Activated CD4-positive, alpha-beta memory T cell treated with anti-CD3 and anti-CD28 coated beads for 36 hours (primary cell): Measurements from ENCODE around the gene FBN3. TPM values are rescaled to one million over a fixed set of nuclear protein-coding genes. Genes with fewer than 3 reads are reported as not detected.
"Not testable (repeated sequence)": the region's sequence is repeated elsewhere in the genome, so short reads cannot be mapped to it uniquely, and the experiment has no call there.

Source experiments
- CTCF ChIA-PET: fragments of 350-600 bp; sonication (Branson Sonifier 250); formaldehyde crosslinking; loops from one replicate; lab custom pipeline; 2021; ENCODE audit warnings: antibody characterized with exemption, inconsistent platforms; lab: Charles Lee
- POLR2A ChIA-PET: fragments of 350-600 bp; sonication (Branson Sonifier 250); formaldehyde crosslinking; loops from one replicate; lab custom pipeline; 2021; ENCODE audit warnings: antibody characterized with exemption; lab: Charles Lee
- DNase-seq: peaks from one replicate; pipeline ENCODE4 v3.0.0-alpha.2; 2020
- H3K27ac Mint-ChIP-seq: one replicate; pipeline ENCODE4 v1.8.0; 2021; ENCODE audit warnings: mixed read lengths
- H3K27me3 Mint-ChIP-seq: one replicate; pipeline ENCODE4 v1.8.0; 2021; ENCODE audit warnings: mixed read lengths
- H3K36me3 Mint-ChIP-seq: one replicate; pipeline ENCODE4 v1.8.0; 2021; ENCODE audit warnings: mixed read lengths
- H3K4me1 Mint-ChIP-seq: one replicate; pipeline ENCODE4 v1.8.0; 2021; ENCODE audit warnings: low read depth, mixed read lengths
- H3K4me3 Mint-ChIP-seq: one replicate; pipeline ENCODE4 v1.8.0; 2021; ENCODE audit warnings: mild to moderate bottlenecking, mixed read lengths
- H3K9me3 Mint-ChIP-seq: one replicate; pipeline ENCODE4 v1.8.0; 2021; ENCODE audit warnings: mixed read lengths
- intact Hi-C: fragments of 100-400 bp; cut with micrococcal nuclease; formaldehyde crosslinking; loops from one replicate; pipeline ENCODE4 v1.15.1; 2023
- total RNA-seq, 2 experiments: library from RNA; stranded (reverse); gene quantifications; one replicate each; pipeline ENCODE4 v1.2.3, GENCODE V29; 2021

The FBN3 gene
- total RNA-seq, 2 experiments from 2014 or later, result not detected

DNA sequence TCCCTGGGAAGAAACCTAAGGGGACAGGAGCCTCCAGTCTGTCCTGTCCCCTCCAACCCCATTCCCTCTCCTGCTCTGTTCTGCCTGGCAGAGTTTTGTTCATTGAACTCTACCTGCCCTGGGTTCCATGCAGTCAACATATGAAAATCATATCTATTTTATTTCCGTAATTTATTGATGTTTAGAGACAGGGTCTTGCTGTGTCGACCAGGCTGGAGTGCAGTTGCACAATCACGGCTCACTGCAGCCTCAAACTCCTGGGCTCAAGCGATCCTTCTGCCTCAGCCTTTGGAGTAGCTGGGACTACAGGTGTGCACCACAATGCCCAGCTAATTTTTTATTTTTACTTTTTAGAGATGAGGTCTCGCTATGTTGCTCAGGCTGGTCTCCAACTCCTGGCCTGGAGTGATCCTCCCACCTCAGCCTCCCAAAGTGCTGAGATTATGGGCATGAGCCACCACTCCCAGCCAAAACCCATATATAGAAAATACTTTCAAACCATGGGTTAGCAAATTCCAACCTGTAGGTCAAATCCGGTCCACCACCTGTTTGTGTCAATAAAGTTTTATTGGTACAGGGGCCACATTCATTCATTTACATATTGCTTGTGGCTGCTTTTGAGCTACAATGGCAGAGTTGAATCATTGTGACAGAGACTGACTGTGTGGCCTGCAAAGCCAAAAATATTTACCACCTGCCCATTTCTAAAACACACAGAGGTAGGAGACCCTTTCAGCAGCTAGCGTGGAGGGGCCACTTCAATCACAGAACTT lies 39.3 kb downstream of the FBN3 start:
- POLR2A ChIA-PET, result no interaction called here

GRCh38 chr19:8109455-8109854 lies 39.9 kb downstream of the FBN3 start:
- Mint-ChIP-seq H3K27ac (no peak overlapping the region), H3K36me3 (no peaks in the 10 kb centered on the region), H3K4me3 (no peak overlapping the region), H3K9me3 (no peaks in the 10 kb centered on the region), H3K4me1 (no peaks in the 10 kb centered on the region), H3K27me3 (peaks cover 12% of the 10 kb centered on the region)
- POLR2A ChIA-PET, result no interaction called here
- intact Hi-C loops, result no loop called here
- DNase-seq, result no peak
- CTCF ChIA-PET, result interaction anchor here (0.6 kb wide), 1 partner anchor 41 kb away, joined by 3 read pairs; no protein-coding TSS in a partner anchor

More for the DNA sequence above, 39.3 kb downstream of the FBN3 start:
- DNase-seq, result no peak
- Mint-ChIP-seq H3K36me3 (no peaks in the 10 kb centered on the region), H3K4me3 (no peak overlapping the region), H3K27me3 (peaks cover 12% of the 10 kb centered on the region), H3K4me1 (no peaks in the 10 kb centered on the region), H3K9me3 (no peaks in the 10 kb centered on the region), H3K27ac (no peak overlapping the region)
- intact Hi-C loops, result no loop called here
- CTCF ChIA-PET, result interaction anchor here (0.6 kb wide), 1 partner anchor 42 kb away, joined by 3 read pairs; no protein-coding TSS in a partner anchor

DNA sequence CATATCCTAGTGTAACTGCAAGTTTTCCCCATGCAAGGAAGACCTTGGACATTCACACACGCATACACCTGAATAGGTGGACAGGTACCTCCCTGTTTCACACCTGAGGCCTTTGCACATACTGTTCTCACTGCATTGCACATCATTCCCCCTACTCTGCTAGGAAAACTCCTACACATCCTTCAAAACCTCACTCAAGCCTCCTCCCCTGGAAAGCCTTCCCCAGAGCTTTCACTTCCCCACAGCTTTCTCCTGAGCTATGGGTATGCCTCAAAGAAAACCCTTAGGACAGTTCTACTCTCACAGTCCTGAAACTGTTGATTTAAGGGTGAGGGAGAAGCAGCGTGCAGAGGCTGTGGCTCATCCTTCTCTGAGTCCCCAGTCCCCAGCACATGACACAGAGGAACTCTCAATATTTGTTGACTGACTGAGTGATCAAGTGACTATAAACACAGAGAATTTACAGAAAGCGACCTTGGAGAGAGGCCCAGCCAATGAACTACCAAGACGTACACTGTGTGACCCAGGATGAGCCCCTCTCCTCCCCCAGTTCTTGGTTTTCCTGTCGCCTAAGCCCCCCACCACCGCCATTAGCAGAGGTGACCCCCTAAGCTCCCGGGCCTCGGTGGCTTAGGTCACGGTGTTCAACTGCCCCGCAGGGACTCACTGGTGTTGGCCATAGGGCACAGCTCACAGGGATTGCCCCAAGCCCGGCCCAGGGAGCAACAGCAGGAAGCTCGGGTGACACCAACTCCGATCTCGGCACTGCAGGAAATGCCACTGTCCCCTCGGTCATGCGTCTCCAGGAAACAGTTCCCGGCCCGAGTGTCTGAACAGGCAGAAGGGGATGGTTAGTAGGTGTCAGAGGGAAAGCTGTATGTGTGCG lies 40.6 kb downstream of the FBN3 start:
- intact Hi-C loops, result no loop called here
- Mint-ChIP-seq H3K27me3 (peaks cover 12% of the 10 kb centered on the region), H3K27ac (no peak overlapping the region), H3K4me1 (no peaks in the 10 kb centered on the region), H3K4me3 (no peak overlapping the region), H3K36me3 (no peaks in the 10 kb centered on the region), H3K9me3 (no peaks in the 10 kb centered on the region)
- DNase-seq, result no peak
- ChIA-PET POLR2A (no interaction called here), CTCF (no interaction called here)

- POLR2A ChIA-PET, result no interaction called here
- H3K27ac Mint-ChIP-seq, result no peak overlapping the region
- no peak overlapping the region for H3K4me3 Mint-ChIP-seq
- H3K36me3 Mint-ChIP-seq, result no peaks in the 10 kb centered on the region
- no peak for DNase-seq
- CTCF ChIA-PET, result no interaction called here
- intact Hi-C loops, result no loop called here
- no peaks in the 10 kb centered on the region for H3K9me3 Mint-ChIP-seq
- H3K27me3 Mint-ChIP-seq, result peaks cover 15% of the 10 kb centered on the region
- no peaks in the 10 kb centered on the region for H3K4me1 Mint-ChIP-seq
Observed at GRCh38 chr19:8107301-8107903, 42.0 kb downstream of the FBN3 start.

DNA sequence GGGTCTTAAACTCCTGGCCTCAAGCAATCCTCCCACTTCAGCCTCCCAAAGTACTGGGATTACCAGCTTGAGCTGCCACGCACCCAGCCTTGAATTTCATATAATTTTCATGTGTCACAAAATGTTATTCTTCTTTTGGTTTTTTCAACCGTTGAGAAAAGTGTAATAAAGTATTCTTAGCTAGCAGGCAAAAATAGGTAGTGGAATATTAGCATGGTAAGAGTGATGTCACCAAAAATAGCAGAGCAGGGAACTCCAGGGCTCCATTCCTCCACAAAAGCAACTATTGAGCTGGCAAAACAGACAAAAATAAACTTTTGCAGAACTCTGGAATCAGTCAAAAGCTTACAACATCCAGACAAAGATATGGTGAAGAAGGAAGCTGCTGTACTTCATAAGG lies 43.9 kb downstream of the FBN3 start:
- CTCF ChIA-PET, result no interaction called here
- Mint-ChIP-seq H3K36me3 (no peaks in the 10 kb centered on the region), H3K9me3 (no peaks in the 10 kb centered on the region), H3K27me3 (peaks cover 18% of the 10 kb centered on the region), H3K27ac (no peak overlapping the region), H3K4me3 (no peak overlapping the region), H3K4me1 (no peaks in the 10 kb centered on the region)
- DNase-seq, result no peak
- POLR2A ChIA-PET, result no interaction called here
- intact Hi-C loops, result no loop called here

- intact Hi-C loops, CTCF ChIA-PET: not testable (repeated sequence)
Observed at GRCh38 chr19:8101910-8102309, 47.5 kb downstream of the FBN3 start.

GRCh38 chr19:8101311-8101710 lies 48.1 kb downstream of the FBN3 start:
- peaks cover 14% of the 10 kb centered on the region for H3K27me3 Mint-ChIP-seq
- no peaks in the 10 kb centered on the region for H3K4me1 Mint-ChIP-seq
- ChIA-PET POLR2A (no interaction called here), CTCF (no interaction called here)
- DNase-seq, result no peak
- H3K9me3 Mint-ChIP-seq, result peaks cover 8% of the 10 kb centered on the region
- H3K27ac Mint-ChIP-seq, result no peak overlapping the region
- H3K4me3 Mint-ChIP-seq, result no peak overlapping the region
- H3K36me3 Mint-ChIP-seq, result peaks cover 5% of the 10 kb centered on the region
- intact Hi-C loops, result no loop called here

More at GRCh38 chr19:8101910-8102309, 47.5 kb downstream of the FBN3 start:
- peaks cover 14% of the 10 kb centered on the region for H3K27me3 Mint-ChIP-seq
- H3K9me3 Mint-ChIP-seq, H3K4me3 Mint-ChIP-seq, H3K4me1 Mint-ChIP-seq, H3K27ac Mint-ChIP-seq, POLR2A ChIA-PET, H3K36me3 Mint-ChIP-seq, DNase-seq: not testable (repeated sequence)

DNA sequence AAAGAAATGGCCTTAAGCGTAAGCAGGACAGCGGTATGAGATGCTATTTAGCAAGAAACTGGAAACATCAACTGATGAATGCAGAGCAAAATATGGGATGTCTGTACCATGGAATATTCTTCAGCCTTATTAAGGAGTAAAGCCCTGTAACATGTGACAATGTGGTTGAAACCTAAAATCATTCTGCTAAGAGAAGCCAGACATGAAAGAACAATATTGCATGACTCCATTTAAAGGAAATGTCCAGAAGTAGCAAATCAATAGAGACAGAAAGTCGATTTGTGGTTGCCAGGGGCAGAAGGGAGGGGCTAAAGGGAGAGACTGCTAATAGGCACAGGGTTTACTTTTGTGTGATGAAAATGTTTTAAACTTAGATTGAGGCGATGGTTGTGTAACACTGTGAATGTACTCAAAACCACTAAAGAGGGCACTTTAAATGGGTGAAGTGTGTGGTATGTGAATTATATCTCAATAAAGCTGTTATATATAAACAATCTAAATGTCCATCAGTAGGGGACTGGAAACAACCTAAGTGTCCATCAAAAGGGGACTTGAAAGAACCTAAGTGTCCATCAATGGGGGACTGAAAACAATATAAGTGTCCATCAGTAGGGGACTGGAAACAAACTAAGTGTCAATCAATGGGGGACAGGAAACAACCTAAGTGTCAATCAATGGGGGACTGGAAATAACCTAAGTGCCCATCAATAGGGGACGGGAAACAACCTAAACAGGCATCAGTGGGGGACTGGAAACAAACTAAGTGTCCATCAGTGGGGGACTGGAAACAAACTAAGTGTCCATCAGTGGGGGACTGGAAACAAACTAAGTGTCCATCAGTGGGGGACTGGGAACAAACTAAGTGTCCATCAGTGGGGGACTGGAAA lies 51.5 kb downstream of the FBN3 start:
- no peak for DNase-seq
- H3K9me3 Mint-ChIP-seq, result peaks cover 31% of the 10 kb centered on the region
- no peaks in the 10 kb centered on the region for H3K4me1 Mint-ChIP-seq
- H3K4me3 Mint-ChIP-seq, result no peak overlapping the region
- CTCF ChIA-PET, result no interaction called here
- H3K27ac Mint-ChIP-seq, result no peak overlapping the region
- H3K27me3 Mint-ChIP-seq, result peaks cover 6% of the 10 kb centered on the region
- intact Hi-C loops, result no loop called here
- POLR2A ChIA-PET, result no interaction called here
- peaks cover 14% of the 10 kb centered on the region for H3K36me3 Mint-ChIP-seq

GRCh38 chr19:8097198-8097597 lies 52.2 kb downstream of the FBN3 start:
- Mint-ChIP-seq H3K36me3 (peaks cover 14% of the 10 kb centered on the region), H3K9me3 (peaks cover 31% of the 10 kb centered on the region), H3K27ac (no peak overlapping the region), H3K4me1 (no peaks in the 10 kb centered on the region), H3K27me3 (peaks cover 6% of the 10 kb centered on the region), H3K4me3 (no peak overlapping the region)
- intact Hi-C loops, result no loop called here
- ChIA-PET CTCF (no interaction called here), POLR2A (no interaction called here)
- DNase-seq, result no peak

DNA sequence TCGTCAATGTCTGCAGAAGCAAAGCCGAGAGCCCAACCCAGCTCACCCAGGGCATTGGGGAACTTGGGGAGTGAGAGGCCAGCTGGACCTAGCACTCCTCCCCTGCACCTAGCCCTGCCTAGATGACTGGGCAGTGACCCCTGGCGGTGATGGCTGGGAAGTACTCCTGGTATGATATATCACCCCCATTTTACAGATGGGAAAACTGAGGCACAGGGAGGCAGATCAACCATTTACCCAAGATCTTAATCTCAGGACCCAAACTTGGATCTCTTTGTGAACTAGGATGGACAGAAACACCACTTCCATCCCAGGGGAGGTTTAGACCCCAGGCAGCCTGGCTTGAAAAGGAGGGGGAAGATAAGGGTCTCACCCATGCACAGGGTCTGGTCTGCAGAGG lies 53.3 kb downstream of the FBN3 start:
- intact Hi-C loops, result no loop called here
- Mint-ChIP-seq H3K27ac (no peak overlapping the region), H3K27me3 (peaks cover 5% of the 10 kb centered on the region), H3K4me3 (no peak overlapping the region), H3K9me3 (peaks cover 31% of the 10 kb centered on the region), H3K4me1 (no peaks in the 10 kb centered on the region), H3K36me3 (peaks cover 14% of the 10 kb centered on the region)
- CTCF ChIA-PET, result interaction anchor here (1.5 kb wide), 1 partner anchor 22 kb away, joined by 3 read pairs; no protein-coding TSS in a partner anchor
- DNase-seq, result no peak
- POLR2A ChIA-PET, result no interaction called here

DNA sequence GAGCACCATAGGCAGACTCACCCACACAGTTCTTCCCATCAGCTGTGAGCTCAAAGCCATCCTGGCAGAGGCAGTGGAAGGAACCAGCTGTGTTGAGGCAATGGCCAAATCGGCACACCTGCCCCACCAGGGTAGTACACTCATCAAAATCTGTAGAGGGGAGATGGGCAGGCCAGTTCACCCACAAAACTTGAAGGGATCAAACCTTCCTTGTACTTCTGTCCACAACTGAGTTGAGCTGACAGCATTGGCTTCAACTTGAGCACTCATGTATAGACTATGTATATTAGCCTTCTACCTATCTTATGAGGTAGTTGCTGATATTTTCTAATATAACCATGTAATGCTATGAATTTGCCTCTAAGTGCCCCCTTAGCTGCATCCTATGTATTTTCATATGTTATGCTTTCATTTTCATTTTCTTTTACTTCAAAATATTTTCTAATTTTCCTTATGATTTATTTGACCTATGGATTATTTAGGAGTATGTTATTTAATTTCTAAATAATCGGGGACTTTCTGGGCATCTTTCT lies 54.0 kb downstream of the FBN3 start:
- DNase-seq, result no peak
- ChIA-PET POLR2A (interaction anchor here (0.6 kb wide), 1 partner anchor 23 kb away, joined by 6 read pairs; no protein-coding TSS in a partner anchor), CTCF (interaction anchor here (1.5 kb wide), 1 partner anchor 21 kb away, joined by 3 read pairs; no protein-coding TSS in a partner anchor)
- intact Hi-C loops, result no loop called here
- H3K27me3 Mint-ChIP-seq, result peaks cover 5% of the 10 kb centered on the region
- H3K9me3 Mint-ChIP-seq, result peaks cover 31% of the 10 kb centered on the region
- peaks cover 14% of the 10 kb centered on the region for H3K36me3 Mint-ChIP-seq
- no peaks in the 10 kb centered on the region for H3K4me1 Mint-ChIP-seq
- H3K4me3 Mint-ChIP-seq, result no peak overlapping the region
- no peak overlapping the region for H3K27ac Mint-ChIP-seq
